Measurements from ENCODE around the gene PIGK.

GRCh38 chr1:77057994-77058585 is 161.1 kb downstream of the PIGK start:
- no peak for TF ChIP-seq EZH2phosphoT487 (IDR thresholded peaks at IDR 0.05; ENCODE audit: borderline replicate concordance, low read length)
- no peak for TF ChIP-seq CTCF (IDR thresholded peaks at IDR 0.05; ENCODE audit: low read depth, low read length, poor library complexity, severe bottlenecking)
